ENCODE results near the gene VIT.

Gene VIT

DNA sequence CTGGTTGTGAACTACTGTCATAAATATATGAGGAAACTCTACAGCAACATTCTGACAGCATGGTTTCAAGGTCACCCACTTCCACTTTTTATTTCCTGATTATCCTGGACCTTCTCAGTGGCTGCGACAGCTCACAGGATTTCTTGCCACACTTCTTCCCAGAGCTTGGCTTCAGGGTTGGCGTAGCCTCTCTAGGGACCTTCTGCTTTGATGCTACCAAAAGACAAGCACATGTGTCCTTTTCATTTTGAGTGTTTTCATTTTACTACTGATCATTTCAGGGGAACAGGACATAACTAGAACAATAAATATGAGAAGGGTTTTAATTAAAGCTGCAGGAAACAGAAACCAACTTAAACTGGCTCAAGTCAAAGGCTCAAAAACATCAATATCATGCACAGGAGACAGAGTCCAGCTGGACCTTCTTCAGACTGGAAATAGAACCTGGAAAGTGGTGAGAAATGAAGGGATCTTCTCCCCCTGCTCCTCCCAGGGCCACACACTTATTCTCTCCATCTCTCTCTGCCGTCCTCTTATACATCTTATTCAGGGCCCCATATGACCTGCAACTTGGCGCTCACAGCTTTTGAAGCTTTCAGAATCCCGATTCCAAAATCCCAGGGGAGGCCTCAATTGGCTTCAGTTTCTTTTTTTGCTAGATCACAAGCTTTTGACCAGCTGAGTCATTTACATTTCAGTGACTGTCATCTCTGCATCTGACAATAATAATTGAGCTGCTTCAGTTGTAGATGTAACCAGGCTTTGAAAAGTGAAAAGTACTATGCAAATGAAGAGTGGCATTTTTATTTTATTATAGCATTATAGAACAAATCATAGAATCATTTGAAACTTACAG lies 9.7 kb downstream of the VIT start:
- in situ Hi-C loops (cut with MboI; ENCODE audit: low sequenced_read_pairs): no loop called here

DNA sequence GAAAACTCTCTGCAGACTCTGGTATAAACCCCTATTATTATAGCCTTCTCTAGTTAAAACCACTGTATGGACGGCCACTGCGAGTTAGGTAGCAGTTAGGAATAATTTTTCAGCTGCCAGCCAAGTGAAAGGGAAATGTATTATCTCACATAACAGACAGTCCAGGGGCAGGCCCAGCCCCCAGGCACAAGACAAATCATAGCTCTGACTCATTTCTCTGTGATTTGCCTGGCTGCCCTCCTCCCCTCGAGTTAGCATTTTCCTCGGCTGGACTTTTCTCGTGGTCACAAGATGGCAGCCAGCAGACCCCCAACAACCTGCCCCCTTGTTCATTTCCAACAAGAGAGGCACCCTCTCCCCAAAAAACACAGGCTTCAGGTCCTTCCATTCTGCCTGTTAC lies 10.5 kb downstream of the VIT start:
- in situ Hi-C loops (cut with MboI; ENCODE audit: low sequenced_read_pairs): no loop called here

- in situ Hi-C loops (cut with MboI; ENCODE audit: low sequenced_read_pairs): no loop called here
Observed at GRCh38 chr2:36708041-36708741, 11.7 kb downstream of the VIT start.

- in situ Hi-C loops (cut with MboI; ENCODE audit: low sequenced_read_pairs): no loop called here
Observed at GRCh38 chr2:36710858-36711515, 14.5 kb downstream of the VIT start.

DNA sequence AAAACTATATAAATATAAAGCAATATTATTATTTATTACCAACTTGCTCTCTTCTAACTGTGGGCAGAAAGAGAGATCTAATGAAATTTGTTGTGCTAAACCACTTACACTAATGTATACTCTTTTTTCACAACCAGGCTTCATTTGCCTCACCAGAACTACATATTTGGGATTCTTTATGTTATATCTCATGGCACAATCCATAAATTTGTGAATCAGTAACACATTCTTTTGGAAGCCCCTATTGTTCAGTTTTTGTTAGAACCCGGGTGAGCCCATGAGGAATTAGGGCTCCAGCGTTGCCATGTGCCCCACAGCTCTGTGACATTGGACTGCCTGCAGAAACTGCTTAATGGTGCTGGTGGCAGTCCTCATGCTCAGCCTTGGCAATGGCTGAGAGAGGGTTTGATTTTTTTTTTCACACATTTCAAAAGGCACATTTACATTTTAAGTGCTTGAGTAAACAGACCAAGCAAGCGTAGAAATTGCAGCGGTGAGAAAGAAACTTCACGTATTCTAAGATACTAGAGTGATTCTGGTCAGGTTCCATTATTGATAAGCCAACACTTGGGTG lies 15.3 kb downstream of the VIT start:
- in situ Hi-C loops (cut with MboI; ENCODE audit: low sequenced_read_pairs): no loop called here

DNA sequence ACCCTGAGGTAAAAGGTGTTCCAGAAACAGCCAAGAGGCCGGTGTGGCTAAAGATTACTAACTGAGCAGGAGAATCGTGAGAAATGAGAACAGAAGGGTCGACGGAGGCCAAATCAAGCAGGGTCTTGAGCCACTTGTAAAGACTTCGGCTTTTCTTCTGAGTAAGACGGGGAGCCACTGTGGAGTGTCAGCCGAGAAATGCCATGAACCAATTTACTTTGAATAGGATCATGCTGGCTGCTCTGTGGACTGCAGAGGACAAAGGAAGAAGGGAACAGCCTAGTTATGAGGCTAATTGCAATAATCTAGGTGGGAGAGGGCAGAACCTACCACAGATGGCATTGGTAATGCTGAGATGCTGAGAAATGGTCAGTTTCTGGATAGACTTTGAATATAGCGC lies 16.8 kb downstream of the VIT start:
- in situ Hi-C loops (cut with MboI; ENCODE audit: low sequenced_read_pairs): no loop called here

DNA sequence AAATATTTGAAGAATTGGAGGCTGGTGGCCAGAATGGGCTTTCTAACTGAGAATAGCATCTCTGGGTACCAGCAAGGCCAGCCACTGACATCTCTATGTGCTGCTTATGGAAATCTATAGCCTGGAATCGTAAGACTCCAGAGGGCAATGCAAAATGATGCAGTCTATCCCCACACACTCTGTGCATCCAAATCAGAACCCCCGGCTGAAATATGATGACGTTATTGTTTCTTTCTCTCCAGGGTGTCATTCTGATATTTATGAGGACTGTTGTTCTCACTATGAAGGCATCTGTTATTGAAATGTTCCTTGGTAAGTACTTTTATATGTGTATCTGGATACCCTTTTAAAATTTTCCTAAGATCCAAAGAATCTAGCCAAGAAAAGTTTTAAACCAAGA lies 19.6 kb downstream of the VIT start:
- in situ Hi-C loops (cut with MboI; ENCODE audit: low sequenced_read_pairs): no loop called here

DNA sequence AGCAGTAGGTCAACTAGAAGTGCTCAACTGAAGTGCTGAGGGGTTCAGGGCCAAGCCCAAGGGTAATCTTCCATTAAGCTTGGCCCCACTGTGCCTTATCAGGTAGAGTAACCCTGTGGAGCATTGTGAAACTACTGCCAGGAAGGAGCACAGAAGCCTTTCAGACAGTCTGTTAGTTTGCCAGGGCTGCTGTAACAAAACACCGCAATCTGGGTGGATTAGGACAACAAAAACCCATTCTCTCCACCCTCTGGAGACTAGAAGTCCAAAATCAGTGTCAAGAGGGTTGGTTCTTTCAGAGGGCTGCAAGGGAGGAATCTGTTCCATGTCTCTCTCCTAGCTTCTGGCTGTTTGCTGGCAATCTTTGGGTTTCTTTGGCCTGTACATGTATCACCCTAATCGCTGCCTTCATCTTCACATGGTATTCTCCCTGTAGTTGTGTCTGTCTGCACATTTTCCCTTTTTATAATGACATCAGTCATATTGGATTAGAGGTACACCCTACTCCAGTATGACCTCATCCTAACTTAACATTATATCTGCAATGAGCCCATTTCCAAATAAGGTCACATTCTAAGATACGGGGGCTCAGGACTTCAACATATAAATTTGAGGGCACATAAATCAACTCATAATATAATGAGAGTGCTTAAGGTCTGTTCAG lies 21.2 kb downstream of the VIT start:
- in situ Hi-C loops (cut with MboI; ENCODE audit: low sequenced_read_pairs): no loop called here

DNA sequence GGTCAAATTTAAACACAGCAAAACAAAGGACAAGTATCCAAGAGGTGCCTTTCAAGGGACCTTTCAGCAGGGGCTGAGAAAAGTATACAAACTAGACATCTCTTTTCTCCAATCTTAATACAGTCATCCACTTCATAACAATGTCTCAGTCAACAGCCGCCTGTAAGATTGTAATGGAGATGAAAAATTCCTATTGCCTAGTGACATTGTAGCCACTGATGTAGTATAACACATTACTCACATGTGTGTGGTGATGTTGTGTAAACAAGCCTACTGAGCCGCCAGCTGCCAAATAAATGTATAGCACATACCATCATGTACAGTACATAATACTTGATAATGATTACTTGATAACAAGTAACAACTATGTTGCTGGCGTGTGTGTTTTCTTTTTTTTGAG lies 31.0 kb downstream of the VIT start:
- in situ Hi-C loops (cut with MboI; ENCODE audit: low sequenced_read_pairs): no loop called here

GRCh38 chr2:36729067-36729466 lies 32.6 kb downstream of the VIT start:
- in situ Hi-C loops (cut with MboI; ENCODE audit: low sequenced_read_pairs): no loop called here

DNA sequence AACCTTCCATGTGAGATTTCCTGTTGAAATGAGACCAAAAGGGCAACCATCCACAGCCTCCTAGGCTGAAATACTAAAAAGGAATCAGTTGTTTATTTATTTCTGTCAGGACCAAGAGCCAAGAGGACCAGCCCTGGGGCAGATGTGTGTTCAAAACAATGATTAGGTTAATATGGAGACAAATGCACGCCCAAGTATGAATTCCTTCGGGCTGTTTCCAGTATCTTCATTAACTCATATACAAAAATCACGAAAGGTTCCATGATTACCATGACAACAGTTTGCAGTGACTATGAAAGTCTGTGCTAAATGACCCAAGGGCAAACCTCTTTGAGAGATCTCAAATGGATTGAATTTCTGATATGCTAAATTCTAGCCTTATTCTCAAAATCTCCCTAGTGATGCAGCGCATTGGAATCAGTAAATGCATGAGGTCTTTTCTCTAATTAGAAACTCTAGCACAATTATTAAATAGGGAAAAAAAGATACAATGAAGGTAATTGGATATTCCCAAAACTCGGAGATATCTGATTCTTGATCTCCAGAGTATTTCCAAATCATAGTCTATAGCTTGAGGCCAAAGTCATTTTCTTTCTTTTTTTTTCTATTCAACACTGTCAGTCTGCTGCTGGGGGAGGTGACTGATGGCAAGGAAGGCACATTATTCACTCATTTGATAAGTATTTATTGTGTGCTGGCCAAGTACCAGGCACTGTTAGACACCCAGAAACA lies 35.6 kb downstream of the VIT start:
- in situ Hi-C loops (cut with MboI; ENCODE audit: low sequenced_read_pairs): no loop called here

DNA sequence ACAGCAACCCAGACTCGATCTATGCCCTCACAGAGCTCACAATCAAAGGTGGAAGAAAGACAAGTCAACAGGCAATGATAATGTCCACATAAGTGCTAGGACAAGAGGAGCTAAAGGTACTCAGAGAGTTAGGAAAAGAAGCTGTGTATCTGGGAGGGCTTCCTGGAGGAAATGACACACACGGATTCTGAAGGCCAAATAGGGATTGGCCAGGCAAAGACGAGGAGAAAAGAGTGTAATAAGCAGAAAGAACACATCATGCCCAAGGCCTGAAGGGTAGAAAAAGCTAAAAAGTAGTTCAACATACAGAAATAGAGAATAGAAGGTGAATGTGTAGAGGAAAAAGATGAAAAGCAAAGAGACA lies 36.1 kb downstream of the VIT start:
- in situ Hi-C loops (cut with MboI; ENCODE audit: low sequenced_read_pairs): no loop called here

- in situ Hi-C loops (cut with MboI; ENCODE audit: low sequenced_read_pairs): no loop called here
Observed at GRCh38 chr2:36733215-36733614, 36.7 kb downstream of the VIT start.

DNA sequence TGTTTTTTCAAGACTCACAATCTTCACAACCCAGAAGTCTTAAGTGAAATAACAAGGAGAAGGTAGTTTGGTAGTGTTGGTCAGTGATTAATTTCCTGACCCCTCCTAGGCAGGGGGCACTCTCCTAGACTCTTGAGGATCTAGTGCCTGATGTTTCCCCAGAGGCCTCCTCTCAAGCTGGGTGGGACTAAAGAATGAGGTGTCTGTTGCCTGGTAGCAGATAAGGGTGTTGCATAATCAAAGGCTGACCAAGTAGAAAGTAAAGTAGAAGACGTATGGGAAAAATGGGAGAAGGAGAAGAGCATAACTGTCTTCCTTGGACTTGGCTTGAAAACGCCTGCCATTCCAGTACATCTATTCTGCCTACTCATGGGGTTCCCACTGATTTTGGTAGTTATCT lies 37.8 kb downstream of the VIT start:
- in situ Hi-C loops (cut with MboI; ENCODE audit: low sequenced_read_pairs): no loop called here

GRCh38 chr2:36737131-36737750 lies 40.7 kb downstream of the VIT start:
- in situ Hi-C loops (cut with MboI; ENCODE audit: low sequenced_read_pairs): no loop called here

- in situ Hi-C loops (cut with MboI; ENCODE audit: low sequenced_read_pairs): no loop called here
Observed at GRCh38 chr2:36740061-36740460, 43.6 kb downstream of the VIT start.

DNA sequence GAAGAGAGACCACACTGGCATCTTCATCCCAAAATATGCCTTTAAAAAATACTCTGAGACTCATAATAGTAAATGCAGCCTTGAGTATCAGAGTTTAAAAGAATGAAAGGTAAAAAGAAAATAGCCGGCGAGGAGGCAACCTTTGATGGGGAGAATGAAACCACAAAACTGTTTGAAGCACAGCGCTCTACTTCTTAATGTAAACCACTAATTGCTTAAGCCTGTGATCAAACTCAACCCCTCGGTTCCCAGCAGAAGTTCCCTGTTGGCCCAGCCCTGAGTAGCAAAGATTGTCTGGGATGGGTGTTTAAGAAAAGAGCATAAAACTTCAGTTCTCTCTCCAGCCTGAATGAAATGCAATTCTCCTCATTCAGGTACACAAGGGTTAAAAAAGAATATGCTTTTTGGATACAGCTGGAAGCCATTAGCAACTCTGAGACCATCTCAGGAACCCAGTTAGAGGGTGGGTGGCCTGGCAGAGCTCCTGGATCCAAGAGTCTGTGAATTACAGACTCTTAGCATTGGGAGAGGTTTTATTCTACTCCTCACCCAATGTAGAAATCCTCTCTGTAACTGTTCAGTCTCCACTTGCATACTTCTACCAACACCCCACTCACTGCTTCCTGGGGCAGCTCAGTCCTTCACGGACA lies 44.8 kb downstream of the VIT start:
- in situ Hi-C loops (cut with MboI; ENCODE audit: low sequenced_read_pairs): no loop called here

GRCh38 chr2:36743954-36744353 lies 47.4 kb downstream of the VIT start:
- in situ Hi-C loops (cut with MboI; ENCODE audit: low sequenced_read_pairs): no loop called here

DNA sequence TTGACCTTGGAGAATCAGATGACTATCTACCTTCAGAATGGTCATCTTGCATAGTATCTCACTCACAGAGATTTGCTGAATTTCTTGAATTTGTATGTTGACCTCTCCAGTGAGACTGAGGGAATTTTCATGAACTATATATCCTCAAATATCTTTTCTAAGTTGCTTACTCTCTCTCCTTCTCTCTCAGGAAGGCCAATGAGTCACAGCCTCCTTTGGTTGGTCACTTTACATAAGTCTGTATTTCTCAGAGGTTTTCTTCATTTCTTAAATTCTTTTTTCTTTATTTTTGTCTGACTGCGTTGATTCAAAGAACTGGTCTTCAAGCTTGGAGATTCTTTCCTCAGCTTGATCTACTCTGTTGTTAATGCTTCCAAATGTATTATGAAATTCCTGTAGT lies 51.7 kb downstream of the VIT start:
- in situ Hi-C loops (cut with MboI; ENCODE audit: low sequenced_read_pairs): no loop called here

DNA sequence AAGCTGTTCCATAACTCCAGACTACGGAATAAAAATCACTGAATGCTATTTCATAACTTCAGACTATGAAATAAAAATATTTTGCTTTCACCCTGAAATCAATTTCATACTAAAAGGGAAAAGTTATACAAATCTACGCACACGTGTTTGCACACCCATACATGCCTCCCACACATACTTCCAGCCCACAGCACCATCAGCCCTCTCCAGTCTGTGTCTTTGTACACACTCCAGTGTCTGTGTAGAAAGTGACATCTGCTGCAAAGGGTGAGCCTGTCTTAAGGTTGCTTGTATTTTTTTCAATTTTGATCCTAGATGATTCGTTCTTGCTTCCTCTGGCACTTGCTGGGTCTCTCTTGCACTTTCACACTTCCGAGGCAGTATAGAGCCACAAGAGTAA lies 53.6 kb downstream of the VIT start:
- in situ Hi-C loops (cut with MboI; ENCODE audit: low sequenced_read_pairs): no loop called here

All from HL-60/S4 (cell line).